IMR-90 (cell line): ENCODE measurements around the gene NFKBIE. TPM values are rescaled to one million over a fixed set of nuclear protein-coding genes. Genes with fewer than 3 reads are reported as not detected.

Experiments used
- ATAC-seq: fragments of 200-7000 bp; cut with Tn5 transposase; 2 replicates; pipeline ENCODE4 v1.9.1; 2020; ENCODE audit warnings: low read depth, mild to moderate bottlenecking, moderate library complexity
- BruUV-seq: library from RNA; stranded (reverse); fragments of 400-500 nt; replicated peaks from 2 replicates; lab custom pipeline; 2021; lab: Mats Ljungman, UMichigan
- CTCF ChIA-PET: fragments of 300-600 bp; formaldehyde crosslinking; extraction: SDS; loops from one replicate; lab custom pipeline; 2021; ENCODE audit warnings: antibody characterized with exemption; lab: Yijun Ruan, JAX
- POLR2A ChIA-PET: fragments of 300-600 bp; sonication (Branson Sonifier 250); formaldehyde crosslinking; loops from one replicate; lab custom pipeline; 2022; ENCODE audit warnings: antibody characterized with exemption; ENCODE audit not compliant: unreplicated experiment; lab: Charles Lee
- DNase-seq: peaks from one replicate; pipeline ENCODE4 v3.0.0; 2013
- H2AFZ ChIP-seq: replicated peaks from 2 replicates; pipeline ENCODE3; 2013; ENCODE audit warnings: low read length, mild to moderate bottlenecking; ENCODE audit not compliant: poor library complexity
- H2AK5ac ChIP-seq: 2 replicates; pipeline ENCODE4 v1.6.1; 2013; ENCODE audit warnings: low read depth, low read length, inconsistent platforms
- H2AK9ac ChIP-seq: replicated peaks from 2 replicates; pipeline ENCODE3; 2013; ENCODE audit warnings: mild to moderate bottlenecking, low read depth, low read length, moderate library complexity; ENCODE audit not compliant: poor library complexity
- H2BK120ac ChIP-seq: 2 replicates; pipeline ENCODE4 v1.6.1; 2013; ENCODE audit warnings: low read depth, low read length, inconsistent platforms
- H2BK15ac ChIP-seq: 3 replicates; pipeline ENCODE4 v1.6.1; 2013; ENCODE audit warnings: low read depth, low read length, inconsistent platforms
- H2BK20ac ChIP-seq: 2 replicates; pipeline ENCODE4 v1.6.1; 2013; ENCODE audit warnings: low read depth, mild to moderate bottlenecking, inconsistent platforms, low read length, moderate library complexity
- H2BK5ac ChIP-seq: 2 replicates; pipeline ENCODE4 v1.6.1; 2013; ENCODE audit warnings: mild to moderate bottlenecking, low read depth, low read length, inconsistent platforms; ENCODE audit not compliant: poor library complexity, severe bottlenecking
- H3K14ac ChIP-seq: replicated peaks from 2 replicates; pipeline ENCODE4 v1.6.1; 2013; ENCODE audit warnings: low read depth, low read length, inconsistent platforms
- H3K18ac ChIP-seq: 2 replicates; pipeline ENCODE4 v1.6.1; 2013; ENCODE audit warnings: low read depth, low read length, control low read depth
- H3K23ac ChIP-seq: 2 replicates; pipeline ENCODE4 v1.6.1; 2013; ENCODE audit warnings: low read depth, low read length, inconsistent platforms
- H3K27ac ChIP-seq: 2 replicates; pipeline ENCODE4 v1.5.1; 2013; ENCODE audit warnings: mild to moderate bottlenecking, control low read depth, low read length; ENCODE audit not compliant: insufficient read depth
- H3K27me3 ChIP-seq: 2 replicates; pipeline ENCODE4 v1.6.1; 2013; ENCODE audit warnings: low read length; ENCODE audit not compliant: control insufficient read depth, insufficient read depth
- H3K36me3 ChIP-seq: 2 replicates; pipeline ENCODE4 v1.6.1; 2013; ENCODE audit warnings: low read length, mixed read lengths; ENCODE audit not compliant: control insufficient read depth, insufficient read depth
- H3K4ac ChIP-seq: 2 replicates; pipeline ENCODE4 v1.6.1; 2013; ENCODE audit warnings: low read depth, low read length, inconsistent platforms
- H3K4me1 ChIP-seq: 2 replicates; pipeline ENCODE4 v1.6.1; 2013; ENCODE audit warnings: low read length, mixed read lengths; ENCODE audit not compliant: control insufficient read depth, insufficient read depth
- H3K4me2 ChIP-seq: 2 replicates; pipeline ENCODE4 v1.6.1; 2013; ENCODE audit warnings: low read depth, mild to moderate bottlenecking, control low read depth, low read length, moderate library complexity
- H3K4me3 ChIP-seq: 2 replicates; pipeline ENCODE4 v1.5.1; 2013; ENCODE audit warnings: low read depth, mild to moderate bottlenecking, control low read depth, low read length, moderate library complexity; ENCODE audit not compliant: insufficient read depth
- H3K56ac ChIP-seq: 2 replicates; pipeline ENCODE4 v1.6.1; 2013; ENCODE audit warnings: low read length, inconsistent platforms; ENCODE audit not compliant: insufficient read depth; ENCODE audit errors: extremely low read depth
- H3K79me1 ChIP-seq, 2 experiments: 2 replicates each; pipeline ENCODE4 v1.6.1; 2013; ENCODE audit warnings: low read length in 2 of 2, inconsistent platforms in 1 of 2, low read depth in 1 of 2
- H3K9ac ChIP-seq: 2 replicates; pipeline ENCODE4 v1.6.1; 2013; ENCODE audit warnings: low read depth, low read length, control low read depth
- H3K9me1 ChIP-seq: 2 replicates; pipeline ENCODE4 v1.6.1; 2013; ENCODE audit warnings: low read length, inconsistent platforms; ENCODE audit not compliant: insufficient read depth
- H3K9me3 ChIP-seq: 2 replicates; pipeline ENCODE4 v1.6.1; 2013; ENCODE audit warnings: low read length; ENCODE audit not compliant: control insufficient read depth, insufficient read depth
- H4K20me1 ChIP-seq: 2 replicates; pipeline ENCODE4 v1.6.1; 2013; ENCODE audit warnings: low read length, inconsistent platforms; ENCODE audit not compliant: insufficient read depth
- H4K5ac ChIP-seq: 2 replicates; pipeline ENCODE4 v1.6.1; 2013; ENCODE audit warnings: mild to moderate bottlenecking, low read depth, low read length, control low read depth
- H4K8ac ChIP-seq, 2 experiments: 2 replicates each; pipeline ENCODE4 v1.6.1; 2013; ENCODE audit warnings: low read depth in 2 of 2, low read length in 2 of 2, control low read depth in 1 of 2, inconsistent platforms in 1 of 2
- H4K91ac ChIP-seq: 2 replicates; pipeline ENCODE4 v1.6.1; 2013; ENCODE audit warnings: low read depth, low read length, inconsistent platforms; ENCODE audit not compliant: insufficient read depth
- CHD1 ChIP-seq: IDR thresholded peaks from 2 replicates; pipeline ENCODE4 v1.6.1; 2012; ENCODE audit warnings: low read depth, low read length, improper control_type of control experiment
- MXI1 ChIP-seq: IDR thresholded peaks from 2 replicates; pipeline ENCODE4 v1.6.1; 2012; ENCODE audit warnings: low read depth, mild to moderate bottlenecking, low read length, moderate library complexity, borderline replicate concordance
- NFE2L2 ChIP-seq: fragments of 150-350 bp; IDR thresholded peaks from 2 replicates; pipeline ENCODE4 v1.6.1; 2016; ENCODE audit warnings: low read depth, mild to moderate bottlenecking, low read length
- POLR2A ChIP-seq: IDR thresholded peaks from 2 replicates; pipeline ENCODE4 v1.6.1; 2012; ENCODE audit warnings: mild to moderate bottlenecking, low read depth, low read length
- RAD21 ChIP-seq: IDR thresholded peaks from 2 replicates; pipeline ENCODE4 v1.6.1; 2012; ENCODE audit warnings: low read length, improper control_type of control experiment
- RCOR1 ChIP-seq: IDR thresholded peaks from 2 replicates; pipeline ENCODE4 v1.6.1; 2012; ENCODE audit warnings: mild to moderate bottlenecking, low read length, improper control_type of control experiment; ENCODE audit not compliant: insufficient replicate concordance
- RFX5 ChIP-seq: IDR thresholded peaks from 2 replicates; pipeline ENCODE4 v1.8.0; 2012; ENCODE audit warnings: low read depth, mild to moderate bottlenecking, low read length, moderate library complexity
- USF2 ChIP-seq: fragments of 150-350 bp; IDR thresholded peaks from 2 replicates; pipeline ENCODE4 v1.6.1; 2017; ENCODE audit warnings: mild to moderate bottlenecking, antibody characterized with exemption, low read length, low read depth
- WGBS, 2 experiments: methylation state at CpG; one replicate each; pipeline versions ENCODE4 v1.1.5 to v1.1.7; 2013; ENCODE audit warnings: missing lambda C conversion rate in 2 of 2; ENCODE audit not compliant: insufficient read length in 1 of 2; ENCODE audit errors: extremely low coverage in 2 of 2; 5-methylcytosine and 5-hydroxymethylcytosine counted together
- dilution Hi-C: fragments of 300-500 bp; cut with HindIII; formaldehyde crosslinking; loops from one replicate; pipeline ENCODE4 v1.14.3; 2018; ENCODE audit warnings: low sequenced_read_pairs; ENCODE audit not compliant: unreplicated experiment
- in situ Hi-C: fragments of 300-500 bp; cut with MboI; formaldehyde crosslinking; loops from 3 replicates; pipeline ENCODE4 v1.14.3; 2019; ENCODE audit warnings: low sequenced_read_pairs, inconsistent platforms, mixed read lengths
- intact Hi-C: fragments of 100-400 bp; cut with micrococcal nuclease; formaldehyde crosslinking; loops from 2 replicates; pipeline ENCODE4 v1.10.0; 2022
- polyA plus RNA-seq, 3 experiments: library from polyadenylated mRNA; depleted of rRNA; stranded (reverse); fragments of >200 nt; gene quantifications; 2 replicates each; pipeline ENCODE4 v1.2.3, GENCODE V29; 2012; ENCODE audit warnings: low replicate concordance in 1 of 3
- total RNA-seq: library from RNA; depleted of rRNA; stranded (reverse); fragments of >200 nt; gene quantifications from 2 replicates; pipeline ENCODE4 v1.2.3, GENCODE V29; 2012

The NFKBIE gene
- total and polyA plus RNA-seq, 2 of the 4 experiments (the other 2 are of a cell fraction), result 7.9 to 13.0 TPM

DNA sequence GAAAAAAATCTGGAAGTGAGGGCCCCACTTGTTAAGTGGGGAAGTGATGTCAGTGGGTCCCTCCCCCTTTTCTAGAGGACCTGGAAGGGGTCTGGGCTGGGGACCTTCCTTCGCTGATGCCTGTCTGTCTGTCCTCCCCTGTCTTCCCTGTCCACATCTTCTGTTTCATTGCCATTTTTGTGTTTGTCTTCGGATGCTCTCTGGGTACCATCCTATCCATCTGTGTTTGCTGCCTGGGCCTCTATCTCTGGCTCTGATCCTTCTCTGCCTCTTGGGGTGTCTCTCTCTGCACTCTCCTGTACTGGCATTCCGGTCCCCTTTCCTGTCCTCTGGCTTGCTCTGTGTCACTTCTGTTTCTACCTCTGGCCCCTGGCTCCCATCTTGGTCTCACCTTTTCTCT lies 7.2 kb upstream of the NFKBIE start:
- H3K23ac ChIP-seq, result no peak overlapping the region
- no peaks in the 10 kb centered on the region for H3K79me1 ChIP-seq
- TF ChIP-seq CHD1 (no peak), MXI1 (no peak), RFX5 (no peak), USF2 (no peak), POLR2A (no peak), NFE2L2 (no peak), RCOR1 (no peak), RAD21 (no peak)
- no peaks in the 10 kb centered on the region for H3K9me3 ChIP-seq
- no peak overlapping the region for H2AK9ac ChIP-seq
- H3K4ac ChIP-seq, result no peak overlapping the region
- no peak overlapping the region for H4K91ac ChIP-seq
- H2BK15ac ChIP-seq, result no peak overlapping the region
- no peak overlapping the region for H3K9ac ChIP-seq
- no peak overlapping the region for H3K56ac ChIP-seq
- H3K9me1 ChIP-seq, result no peaks in the 10 kb centered on the region
- no peak overlapping the region for H3K27ac ChIP-seq
- intact Hi-C loops, result no loop called here
- WGBS, 2 experiments, result 70% methylated on average over 2 of the region's 3 CpGs; no CpG with 5 or more reads in 1 of the 2 experiments
- dilution Hi-C loops, result no loop called here
- no peak overlapping the region for H3K4me3 ChIP-seq
- CTCF ChIA-PET, result no interaction called here
- no peaks in the 10 kb centered on the region; the same call in 1 of the 2 replicates for H4K20me1 ChIP-seq
- no peak overlapping the region for H3K4me2 ChIP-seq
- peaks cover 78% of the 10 kb centered on the region for H3K27me3 ChIP-seq
- no TSS peak for BruUV-seq
- no peak overlapping the region for H3K14ac ChIP-seq
- in situ Hi-C loops, result no loop called here
- POLR2A ChIA-PET, result no interaction called here
- no peak overlapping the region for H3K18ac ChIP-seq
- H2BK120ac ChIP-seq, result no peak overlapping the region
- no peak overlapping the region for H2AK5ac ChIP-seq
- no peak overlapping the region for H2BK20ac ChIP-seq
- no peak overlapping the region for H2BK5ac ChIP-seq
- H2AFZ ChIP-seq, result no peak overlapping the region
- no peaks in the 10 kb centered on the region for H3K36me3 ChIP-seq
- H3K4me1 ChIP-seq, result no peaks in the 10 kb centered on the region
- DNase-seq (no peak), ATAC-seq (no peak)
- H4K5ac ChIP-seq, result no peak overlapping the region
- H4K8ac ChIP-seq, result no peak overlapping the region
